Measurements from ENCODE around the gene ITPR1.

DNA sequence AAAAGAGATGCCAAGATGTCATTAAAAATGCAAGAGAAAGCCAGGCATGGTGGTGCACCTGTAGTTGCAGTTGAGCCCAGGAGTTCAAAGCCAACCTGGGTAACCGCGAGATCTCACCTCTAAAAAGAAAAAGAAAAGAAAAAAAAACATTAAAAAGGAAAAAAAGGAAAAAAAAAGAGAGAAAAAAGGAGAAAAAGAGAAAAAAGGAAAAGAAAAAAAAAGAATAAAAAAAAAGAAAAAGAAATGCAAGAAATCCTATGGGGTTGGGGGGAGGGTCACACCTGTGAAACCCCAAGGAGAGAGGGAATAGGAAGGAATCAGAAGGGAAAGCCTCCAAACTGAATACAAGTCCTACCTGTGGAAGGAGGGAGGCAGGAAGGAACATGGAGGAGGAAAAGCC lies 20.8 kb upstream of the ITPR1 start:
- TF ChIP-seq CTCF (IDR thresholded peaks at IDR 0.05; ENCODE audit: poor library complexity, severe bottlenecking) (no peak), EZH2 (IDR thresholded peaks at IDR 0.05; ENCODE audit: borderline replicate concordance, insufficient read depth, low read length, poor library complexity, severe bottlenecking) (no peak), POLR2AphosphoS5 (IDR thresholded peaks at IDR 0.05) (no peak), EP300 (conservative IDR thresholded peaks at IDR 0.05; ENCODE audit: poor library complexity, severe bottlenecking) (no peak)

Data from neural cell (in vitro differentiated cells).